Mesenteric fat pad (tissue), 1 donor: ENCODE data around the gene PSMB2. TPM values are rescaled to one million over a fixed set of nuclear protein-coding genes. Genes with fewer than 3 reads are reported as not detected.
A peak's percentile ranks its signal among the peaks of the same experiment; 100 is the strongest.

Experiments used
- DNase-seq: peaks from one replicate; pipeline ENCODE4 v3.0.0-alpha.2; 2020; ENCODE audit warnings: low spot score
- total RNA-seq: library from RNA; stranded (reverse); fragmentation: NEBNext Ultra II Directional; extraction: Animal tissue kit (Norgen Biotek cat#: 25700); gene quantifications from one replicate; pipeline ENCODE4 v1.2.1, GENCODE V29; 2021
- donor health status: DM: yes; HTN: yes; CAD: no.

The PSMB2 gene
- total RNA-seq, 1 donor from 2014 or later: 47.4 TPM

DNA sequence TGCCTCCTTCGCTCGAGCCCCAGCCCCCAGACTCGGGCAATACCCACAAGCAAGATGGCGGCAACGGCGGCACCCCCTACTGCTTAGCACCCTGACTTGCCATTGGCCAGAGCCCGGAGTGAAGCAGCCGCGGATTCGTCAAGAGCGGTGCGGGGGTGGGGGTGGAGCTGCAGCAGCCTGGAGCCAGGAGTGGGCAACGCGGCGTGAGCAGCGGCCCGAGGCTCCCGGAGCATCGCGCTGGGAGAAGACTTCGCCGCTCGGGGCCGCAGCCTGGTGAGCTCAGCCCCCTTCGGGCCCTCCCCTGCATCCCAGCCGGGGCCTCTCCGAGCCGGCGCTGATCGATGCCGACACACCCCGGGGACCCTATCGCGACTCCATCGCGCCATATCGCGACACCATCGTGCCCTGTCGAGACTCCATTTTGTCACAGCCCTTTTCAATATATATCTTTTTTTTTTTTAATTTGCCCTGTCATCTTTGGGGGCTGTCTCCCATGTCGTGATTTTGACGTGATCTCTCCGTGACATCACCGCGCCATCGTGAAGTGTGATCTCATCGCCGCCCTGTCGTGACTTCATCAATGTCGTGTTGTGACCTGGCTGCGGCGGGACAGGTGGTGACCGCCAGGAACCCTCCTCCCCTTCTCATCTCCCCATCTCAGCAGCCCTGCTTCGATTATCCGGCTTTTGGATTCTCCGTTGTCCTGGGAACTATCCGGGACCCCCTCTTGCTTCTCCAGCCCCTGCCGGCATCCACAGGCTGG lies 83.5 kb downstream of the PSMB2 start, which contains the start of gene NCDN:
TSS of gene NCDN (plus strand) at position 189 of the 763 bp plus-strand sequence. CDS start at position 581, 392 bp downstream.
- peak; percentile 99 for DNase-seq

- peak; percentile 90 for DNase-seq
Observed at GRCh38 chr1:35557118-35557610, 84.2 kb downstream of the PSMB2 start, which contains the start of gene KIAA0319L. Gene KIAA0319L, minus strand, starts transcription at chr1:35557403. Its CDS starts 2,912 bp downstream, at chr1:35554491.

DNA sequence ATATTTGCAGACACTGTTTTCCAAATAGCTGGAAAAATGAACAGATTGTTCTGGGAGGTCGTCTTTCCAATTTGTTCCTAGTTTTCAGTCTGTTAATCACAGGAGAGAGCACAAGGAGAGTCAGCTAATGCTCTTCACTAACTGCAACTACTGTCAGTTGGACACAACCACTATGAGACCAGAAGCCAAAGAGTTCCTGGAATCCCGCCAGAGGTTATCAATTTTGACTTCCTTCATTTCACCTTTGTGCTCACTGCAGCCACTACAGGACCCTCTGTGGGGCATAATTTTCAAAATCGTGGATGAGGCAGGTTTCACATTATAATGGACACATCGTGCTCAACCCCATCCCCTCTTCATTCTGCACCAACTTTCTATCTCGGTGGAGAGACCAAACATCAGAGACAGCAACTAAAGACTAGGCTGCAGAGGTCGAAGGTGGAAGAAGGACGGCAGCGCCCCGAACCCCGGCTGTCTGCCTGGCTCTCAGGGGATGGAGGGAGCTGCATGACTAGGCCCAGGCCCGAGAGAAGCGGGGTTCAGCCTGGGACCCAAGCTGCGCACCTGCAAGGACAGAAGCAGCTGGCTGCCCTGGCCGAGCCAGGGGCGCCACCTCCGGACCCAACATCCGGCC lies 84.7 kb downstream of the PSMB2 start:
- DNase-seq: no peak

DNA sequence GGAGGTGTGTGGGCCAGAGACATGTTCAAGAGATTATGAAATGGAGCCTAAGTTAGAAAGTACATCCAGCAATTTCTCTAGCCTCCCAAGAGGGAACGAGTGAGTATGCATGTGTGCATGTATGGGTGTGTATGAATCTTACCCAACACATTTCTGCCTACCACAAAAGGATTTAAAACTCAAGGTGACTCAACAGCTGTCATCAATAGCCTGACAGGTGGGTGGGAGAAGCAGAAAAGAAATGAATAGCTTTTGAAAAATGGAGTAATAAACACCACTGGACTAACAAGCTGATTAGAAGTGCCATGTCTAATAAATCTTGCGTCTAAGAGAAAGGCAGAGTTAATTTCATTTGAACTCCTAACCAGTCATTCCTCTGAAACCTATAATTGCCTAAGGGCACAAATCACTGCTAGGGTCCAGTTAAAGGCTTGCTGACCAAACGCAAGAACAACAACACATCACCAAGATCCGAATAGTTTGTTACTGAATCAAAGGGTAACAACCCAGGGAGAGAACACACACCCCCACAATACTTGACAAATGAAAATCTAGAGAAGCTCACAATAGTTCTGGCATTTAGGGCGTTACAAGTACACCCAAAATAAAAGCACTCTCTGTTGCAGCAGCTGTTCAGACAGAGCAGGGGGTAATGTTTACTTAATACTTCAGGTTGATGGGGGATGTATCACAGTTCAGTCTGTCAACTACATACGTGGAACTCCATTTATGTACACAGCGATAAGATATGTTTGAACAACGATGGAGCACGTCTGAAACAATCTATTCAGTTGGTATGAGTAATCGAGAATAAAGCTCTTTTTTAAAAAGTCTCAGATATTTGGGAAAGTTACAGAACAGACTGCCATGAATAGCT lies 85.5 kb downstream of the PSMB2 start:
- no peak for DNase-seq

DNA sequence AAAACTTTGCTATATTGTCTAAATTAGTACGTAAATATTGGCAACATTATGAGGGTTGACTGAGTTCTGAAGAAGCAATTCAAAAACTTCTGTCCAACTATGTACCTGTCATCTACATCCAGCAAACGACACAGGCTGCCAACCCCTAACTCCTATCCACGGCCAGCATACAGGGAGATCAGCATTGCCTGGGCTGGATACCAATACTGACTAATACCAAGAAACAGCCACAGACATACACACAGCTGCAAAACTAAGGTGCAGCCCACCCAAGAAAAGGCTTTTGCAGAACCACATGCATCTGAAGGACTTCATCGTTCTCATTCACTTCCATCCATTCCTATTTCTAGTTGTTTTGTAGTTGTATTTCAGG lies 86.1 kb downstream of the PSMB2 start:
- DNase-seq: no peak

DNA sequence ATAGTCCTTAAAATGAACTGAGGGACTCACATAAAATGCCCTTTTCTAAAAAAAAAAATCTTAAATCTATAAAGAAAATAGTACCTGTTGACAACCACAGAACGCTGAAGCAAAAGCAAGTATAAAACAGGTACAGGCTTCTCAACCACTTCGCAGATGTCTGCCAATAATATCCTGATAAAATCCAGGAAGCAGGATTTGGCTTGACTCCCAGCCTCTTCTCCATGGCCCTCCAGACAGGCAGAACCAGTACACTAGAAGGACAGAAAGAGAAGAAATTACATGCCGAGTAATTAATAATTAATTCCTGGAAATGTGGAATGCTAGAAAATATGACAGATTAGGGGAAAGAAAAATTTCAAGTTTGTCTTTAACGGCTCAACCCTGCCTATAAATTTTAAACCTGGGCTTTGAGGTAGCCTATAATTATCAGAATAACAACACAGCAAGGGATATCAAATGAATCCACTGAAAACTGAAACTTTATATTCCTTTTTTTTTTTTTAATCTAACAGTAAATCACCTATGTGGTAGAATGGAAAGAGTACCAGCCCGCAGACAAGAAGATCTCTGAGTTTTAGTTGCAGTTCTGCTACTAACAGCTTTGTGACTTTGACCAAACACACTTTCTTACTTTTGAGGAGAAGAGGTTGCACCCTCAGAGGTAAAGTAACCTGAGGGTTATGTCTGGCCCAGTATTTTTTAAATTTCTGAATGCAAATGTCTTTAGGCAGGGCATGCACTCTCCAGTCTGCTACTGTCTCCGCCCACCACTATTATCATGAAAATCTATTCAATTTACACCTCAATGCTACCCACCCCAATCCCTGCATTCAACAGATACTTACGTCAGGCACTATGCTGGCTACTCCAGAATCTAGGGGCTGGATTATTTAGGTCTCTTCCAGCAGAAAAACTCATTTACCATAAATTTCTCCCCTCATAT lies 86.8 kb downstream of the PSMB2 start:
- no peak for DNase-seq

GRCh38 chr1:35553851-35554250 lies 87.5 kb downstream of the PSMB2 start:
- DNase-seq: no peak

Other genes starting within 250 kb of the PSMB2 start
- 48.5 TPM for gene KIAA0319L, start 84.1 kb downstream of the PSMB2 start, total RNA-seq
- 16.0 TPM for gene NCDN, start 83.7 kb downstream of the PSMB2 start, total RNA-seq
- 1.2 TPM for gene TFAP2E, start 68.2 kb downstream of the PSMB2 start, total RNA-seq
- 17.5 TPM for gene C1orf216, start 77.4 kb upstream of the PSMB2 start, total RNA-seq
- 0.39 TPM for gene CLSPN, start 128.5 kb upstream of the PSMB2 start, total RNA-seq
- gene AGO4, start 166.5 kb upstream of the PSMB2 start, total RNA-seq: 18.5 TPM
- 24.3 TPM for gene AGO1, start 241.7 kb upstream of the PSMB2 start, total RNA-seq